ENCODE data around the gene AFP. TPM values are rescaled to one million over a fixed set of nuclear protein-coding genes. Genes with fewer than 3 reads are reported as not detected.

AFP gene
- total and polyA plus RNA-seq, 2 of the 13 experiments (the other 11 are each of a cell fraction or from before 2014, with no cell fraction given) = 9,434 to 13,105 TPM

- TF ChIP-seq USF2 (IDR thresholded peaks at IDR 0.05; ENCODE audit: low read depth, low read length) = no peak
- TF ChIP-seq USF2 (CRISPR knock-in tag; IDR thresholded peaks at IDR 0.05; ENCODE audit: borderline replicate concordance) = no peak
- no peak for TF ChIP-seq ZSCAN5A (CRISPR knock-in tag; IDR thresholded peaks at IDR 0.05; ENCODE audit: borderline replicate concordance)
- no peak for TF ChIP-seq MBNL3 (CRISPR knock-in tag; conservative IDR thresholded peaks at IDR 0.05)
- TF ChIP-seq ZBTB4 (CRISPR knock-in tag; IDR thresholded peaks at IDR 0.05; ENCODE audit: borderline replicate concordance) = no peak
- TF ChIP-seq ZBTB38 (CRISPR knock-in tag; IDR thresholded peaks at IDR 0.05) = no peak
- TF ChIP-seq KDM4B (CRISPR knock-in tag; IDR thresholded peaks at IDR 0.05) = no peak
- peak; percentile 86 for TF ChIP-seq FOXK1 (CRISPR knock-in tag; IDR thresholded peaks at IDR 0.05; ENCODE audit: borderline replicate concordance, low read depth)
- TF ChIP-seq ZNF816 (CRISPR knock-in tag; IDR thresholded peaks at IDR 0.05; ENCODE audit: borderline replicate concordance) = no peak
- TF ChIP-seq NFKBIZ (CRISPR knock-in tag; IDR thresholded peaks at IDR 0.05) = peak; percentile 89
- peak; percentile 44; the same call in 1 of the 2 replicates for TF ChIP-seq MXD4 (CRISPR knock-in tag; IDR thresholded peaks at IDR 0.05)
- no peak for TF ChIP-seq STAT5B (CRISPR knock-in tag; IDR thresholded peaks at IDR 0.05)
- peak; percentile 76 for TF ChIP-seq SMAD3 (CRISPR knock-in tag; IDR thresholded peaks at IDR 0.05)
- peak; percentile 54; the same call in 1 of the 2 replicates for TF ChIP-seq NR2C2 (CRISPR knock-in tag; IDR thresholded peaks at IDR 0.05; ENCODE audit: borderline replicate concordance)
- no peak for TF ChIP-seq ZNF101 (CRISPR knock-in tag; IDR thresholded peaks at IDR 0.05; ENCODE audit: borderline replicate concordance, low read depth)
- peak; percentile 60; the same call in 1 of the 2 replicates for TF ChIP-seq PATZ1 (CRISPR knock-in tag; IDR thresholded peaks at IDR 0.05)
- TF ChIP-seq MBD4 (IDR thresholded peaks at IDR 0.05; ENCODE audit: borderline replicate concordance, low read length) = peak; percentile 77; the same call in 1 of the 2 replicates
- no peak for TF ChIP-seq ZNF720 (CRISPR knock-in tag; IDR thresholded peaks at IDR 0.05)
- TF ChIP-seq ZNF510 (CRISPR knock-in tag; IDR thresholded peaks at IDR 0.05; ENCODE audit: low read depth) = no peak
- TF ChIP-seq ZBTB8A (CRISPR knock-in tag; IDR thresholded peaks at IDR 0.05; ENCODE audit: borderline replicate concordance, low read depth) = no peak
- no peak for TF ChIP-seq ZNF138 (CRISPR knock-in tag; IDR thresholded peaks at IDR 0.05; ENCODE audit: low read depth)
Observed at GRCh38 chr4:73432169-73433000, 3.6 kb upstream of the AFP start (continued).
